ENCODE measurements around the gene HEXD. TPM values are rescaled to one million over a fixed set of nuclear protein-coding genes. Genes with fewer than 3 reads are reported as not detected.
A peak's percentile ranks its signal among the peaks of the same experiment; 100 is the strongest.

The HEXD gene
- polyA plus RNA-seq, 3 donors: 8.9 to 61.5 (median 12.7) TPM

DNA sequence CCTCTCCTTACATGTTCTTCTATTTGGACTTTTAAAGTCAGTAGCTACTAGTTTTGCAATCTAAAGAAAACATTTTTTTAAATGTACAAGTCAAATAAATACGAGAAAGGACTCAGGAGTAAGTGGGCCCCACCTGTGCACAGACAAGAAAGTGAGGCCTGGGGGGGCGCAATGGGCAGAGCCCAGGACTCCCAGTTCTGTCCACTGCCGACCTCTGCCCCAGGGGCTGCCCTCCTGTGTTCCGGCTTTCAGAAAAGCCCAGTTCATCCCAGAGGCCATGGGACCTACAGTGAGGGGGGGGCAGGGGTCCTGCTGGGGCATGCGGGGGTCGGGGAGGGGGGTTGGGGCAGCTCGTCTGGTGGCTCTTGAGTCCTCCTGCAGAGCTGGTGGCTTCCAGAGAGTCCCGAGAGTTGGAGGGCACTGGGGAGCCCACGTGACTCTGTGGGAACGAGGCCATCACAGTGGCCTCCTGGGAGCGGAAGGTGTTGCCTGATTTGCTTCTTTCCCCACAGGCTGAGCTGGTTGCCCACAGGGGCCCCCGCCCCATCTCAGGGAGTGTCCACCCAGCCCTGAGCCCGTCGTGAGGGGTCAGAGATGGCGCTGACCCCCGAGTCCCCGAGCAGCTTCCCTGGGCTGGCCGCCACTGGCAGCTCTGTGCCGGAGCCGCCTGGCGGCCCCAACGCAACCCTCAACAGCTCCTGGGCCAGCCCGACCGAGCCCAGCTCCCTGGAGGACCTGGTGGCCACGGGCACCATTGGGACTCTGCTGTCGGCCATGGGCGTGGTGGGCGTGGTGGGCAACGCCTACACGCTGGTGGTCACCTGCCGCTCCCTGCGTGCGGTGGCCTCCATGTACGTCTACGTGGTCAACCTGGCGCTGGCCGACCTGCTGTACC is 44.2 kb upstream of the HEXD start:
- H3K27ac Mint-ChIP-seq: no peak overlapping the region
- TF ChIP-seq, protein P1, sequence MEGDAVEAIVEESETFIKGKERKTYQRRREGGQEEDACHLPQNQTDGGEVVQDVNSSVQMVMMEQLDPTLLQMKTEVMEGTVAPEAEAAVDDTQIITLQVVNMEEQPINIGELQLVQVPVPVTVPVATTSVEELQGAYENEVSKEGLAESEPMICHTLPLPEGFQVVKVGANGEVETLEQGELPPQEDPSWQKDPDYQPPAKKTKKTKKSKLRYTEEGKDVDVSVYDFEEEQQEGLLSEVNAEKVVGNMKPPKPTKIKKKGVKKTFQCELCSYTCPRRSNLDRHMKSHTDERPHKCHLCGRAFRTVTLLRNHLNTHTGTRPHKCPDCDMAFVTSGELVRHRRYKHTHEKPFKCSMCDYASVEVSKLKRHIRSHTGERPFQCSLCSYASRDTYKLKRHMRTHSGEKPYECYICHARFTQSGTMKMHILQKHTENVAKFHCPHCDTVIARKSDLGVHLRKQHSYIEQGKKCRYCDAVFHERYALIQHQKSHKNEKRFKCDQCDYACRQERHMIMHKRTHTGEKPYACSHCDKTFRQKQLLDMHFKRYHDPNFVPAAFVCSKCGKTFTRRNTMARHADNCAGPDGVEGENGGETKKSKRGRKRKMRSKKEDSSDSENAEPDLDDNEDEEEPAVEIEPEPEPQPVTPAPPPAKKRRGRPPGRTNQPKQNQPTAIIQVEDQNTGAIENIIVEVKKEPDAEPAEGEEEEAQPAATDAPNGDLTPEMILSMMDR (IDR thresholded peaks at IDR 0.05): no peak
- Histone ChIP-seq H2AFZ (ENCODE audit: insufficient read depth, low read depth, low read length, poor library complexity, severe bottlenecking) (no peak overlapping the region), H3K79me2 (ENCODE audit: insufficient read depth, low read length) (no peaks in the 10 kb centered on the region), H3K36me3 (replicated peaks in 1 of 2; ENCODE audit: control insufficient read depth in 1 of 2, insufficient read depth in 2 of 2, low read length in 2 of 2) (no peaks in the 10 kb centered on the region), H3K27me3 (ENCODE audit: control insufficient read depth in 2 of 2, insufficient read depth in 2 of 2, low read length in 2 of 2) (peaks cover 24 to 68% of the 10 kb centered on the region in 2 donors), H3K27ac (ENCODE audit: low read depth in 1 of 2, low read length in 2 of 2) (no peak overlapping the region), H3K9me3 (replicated peaks in 1 of 2; ENCODE audit: control insufficient read depth in 1 of 2, insufficient read depth in 1 of 2, low read length in 2 of 2) (peaks cover 0 to 7% of the 10 kb centered on the region in 2 donors), H3K4me2 (replicated peaks; ENCODE audit: extremely low read depth, low read length, poor library complexity, severe bottlenecking) (no peak overlapping the region), H3K4me3 (replicated peaks in 1 of 3; ENCODE audit: low read depth in 2 of 3, low read length in 3 of 3) (no peak overlapping the region), H3K4me1 (ENCODE audit: control insufficient read depth in 1 of 2, insufficient read depth in 2 of 2, low read length in 2 of 2) (peaks cover 4 to 13% of the 10 kb centered on the region in 2 donors), H4K20me1 (ENCODE audit: insufficient read depth, low read length) (no peaks in the 10 kb centered on the region), H3K9ac (ENCODE audit: insufficient read depth, low read length, poor library complexity, severe bottlenecking) (no peak overlapping the region)
- WGBS (ENCODE audit: insufficient coverage): 95% methylated on average over 33 of the region's 37 CpGs
- H3K9me3 Mint-ChIP-seq: peaks cover 0 to 16% (median 5%) of the 10 kb centered on the region in 7 donors
- peak overlapping the region in 1 of 2 donors; percentile 81 for H3K4me3 Mint-ChIP-seq
- intact Hi-C loops (cut with micrococcal nuclease): no loop called here
- peaks cover 13% of the 10 kb centered on the region for H3K4me1 Mint-ChIP-seq
- DNase-seq: no peak
- peaks cover 0 to 1% of the 10 kb centered on the region in 2 donors for H3K36me3 Mint-ChIP-seq
- peaks cover 58 to 89% (median 73%) of the 10 kb centered on the region in 3 donors for H3K27me3 Mint-ChIP-seq (ENCODE audit: low read depth in 3 of 3)

DNA sequence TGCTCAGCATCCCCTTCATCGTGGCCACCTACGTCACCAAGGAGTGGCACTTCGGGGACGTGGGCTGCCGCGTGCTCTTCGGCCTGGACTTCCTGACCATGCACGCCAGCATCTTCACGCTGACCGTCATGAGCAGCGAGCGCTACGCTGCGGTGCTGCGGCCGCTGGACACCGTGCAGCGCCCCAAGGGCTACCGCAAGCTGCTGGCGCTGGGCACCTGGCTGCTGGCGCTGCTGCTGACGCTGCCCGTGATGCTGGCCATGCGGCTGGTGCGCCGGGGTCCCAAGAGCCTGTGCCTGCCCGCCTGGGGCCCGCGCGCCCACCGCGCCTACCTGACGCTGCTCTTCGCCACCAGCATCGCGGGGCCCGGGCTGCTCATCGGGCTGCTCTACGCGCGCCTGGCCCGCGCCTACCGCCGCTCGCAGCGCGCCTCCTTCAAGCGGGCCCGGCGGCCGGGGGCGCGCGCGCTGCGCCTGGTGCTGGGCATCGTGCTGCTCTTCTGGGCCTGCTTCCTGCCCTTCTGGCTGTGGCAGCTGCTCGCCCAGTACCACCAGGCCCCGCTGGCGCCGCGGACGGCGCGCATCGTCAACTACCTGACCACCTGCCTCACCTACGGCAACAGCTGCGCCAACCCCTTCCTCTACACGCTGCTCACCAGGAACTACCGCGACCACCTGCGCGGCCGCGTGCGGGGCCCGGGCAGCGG is 43.4 kb upstream of the HEXD start:
- TF ChIP-seq, protein P1 (IDR thresholded peaks at IDR 0.05): no peak
- peaks cover 4 to 13% of the 10 kb centered on the region in 2 donors for H3K4me1 ChIP-seq (ENCODE audit: control insufficient read depth in 1 of 2, insufficient read depth in 2 of 2, low read length in 2 of 2)
- H3K27ac Mint-ChIP-seq: no peak overlapping the region
- no peaks in the 10 kb centered on the region for H3K79me2 ChIP-seq (ENCODE audit: insufficient read depth, low read length)
- H3K4me2 ChIP-seq (replicated peaks; ENCODE audit: extremely low read depth, low read length, poor library complexity, severe bottlenecking): no peak overlapping the region
- H4K20me1 ChIP-seq (ENCODE audit: insufficient read depth, low read length): no peaks in the 10 kb centered on the region
- peaks cover 0 to 14% (median 5%) of the 10 kb centered on the region in 7 donors for H3K9me3 Mint-ChIP-seq
- H3K4me1 Mint-ChIP-seq: peaks cover 13% of the 10 kb centered on the region
- no peak overlapping the region for H2AFZ ChIP-seq (ENCODE audit: insufficient read depth, low read depth, low read length, poor library complexity, severe bottlenecking)
- intact Hi-C loops (cut with micrococcal nuclease): no loop called here
- H3K9ac ChIP-seq (ENCODE audit: insufficient read depth, low read length, poor library complexity, severe bottlenecking): no peak overlapping the region
- peaks cover 0 to 7% of the 10 kb centered on the region in 2 donors for H3K9me3 ChIP-seq (replicated peaks in 1 of 2; ENCODE audit: control insufficient read depth in 1 of 2, insufficient read depth in 1 of 2, low read length in 2 of 2)
- WGBS (ENCODE audit: insufficient coverage): 31% methylated on average over 79 of the region's 79 CpGs
- peaks cover 22 to 61% of the 10 kb centered on the region in 2 donors for H3K27me3 ChIP-seq (ENCODE audit: control insufficient read depth in 2 of 2, insufficient read depth in 2 of 2, low read length in 2 of 2)
- H3K36me3 Mint-ChIP-seq: peaks cover 0 to 1% of the 10 kb centered on the region in 2 donors
- DNase-seq: no peak
- no peak overlapping the region for H3K4me3 ChIP-seq (replicated peaks in 1 of 3; ENCODE audit: low read depth in 2 of 3, low read length in 3 of 3)
- peaks cover 56 to 86% (median 66%) of the 10 kb centered on the region in 3 donors for H3K27me3 Mint-ChIP-seq (ENCODE audit: low read depth in 3 of 3)
- no peak overlapping the region for H3K27ac ChIP-seq (ENCODE audit: low read depth in 1 of 2, low read length in 2 of 2)
- no peaks in the 10 kb centered on the region for H3K36me3 ChIP-seq (replicated peaks in 1 of 2; ENCODE audit: control insufficient read depth in 1 of 2, insufficient read depth in 2 of 2, low read length in 2 of 2)
- H3K4me3 Mint-ChIP-seq: peak overlapping the region in 1 of 2 donors; percentile 57
